Lung (tissue), 12 donors: ENCODE results near the gene PICK1. TPM values are rescaled to one million over a fixed set of nuclear protein-coding genes. Genes with fewer than 3 reads are reported as not detected.

Experiments
- ATAC-seq: fragments of 200-7000 bp; cut with Tn5 transposase; one replicate; pipeline ENCODE4 v1.9.1; 2020; ENCODE audit warnings: moderate number of reproducible peaks; ENCODE audit not compliant: insufficient read depth, low FRiP score
- DNase-seq, 3 donors: peaks; one replicate each; pipeline ENCODE4 v3.0.0-alpha.2; 2013 to 2017
- H3K27ac ChIP-seq, 2 donors: one replicate each; pipeline ENCODE4 v1.5.1; 2013; ENCODE audit warnings: mild to moderate bottlenecking in 2 of 2, moderate library complexity in 2 of 2, control low read depth in 1 of 2, inconsistent platforms in 1 of 2, low read depth in 1 of 2, low read length in 1 of 2
- H3K27me3 ChIP-seq, 3 donors: one replicate each; pipeline ENCODE4 v1.5.1; 2013; ENCODE audit warnings: low read length in 2 of 3; ENCODE audit not compliant: control insufficient read depth in 3 of 3, insufficient read depth in 3 of 3
- H3K36me3 ChIP-seq, 4 donors: one replicate each; pipeline ENCODE4 v1.5.1; 2013; ENCODE audit warnings: low read length in 4 of 4, mild to moderate bottlenecking in 1 of 4, moderate library complexity in 1 of 4; ENCODE audit not compliant: control insufficient read depth in 4 of 4, insufficient read depth in 4 of 4
- H3K4me1 ChIP-seq, 5 donors: one replicate each; pipeline ENCODE4 v1.5.1; 2013; ENCODE audit warnings: low read length in 5 of 5, mild to moderate bottlenecking in 2 of 5, moderate library complexity in 1 of 5; ENCODE audit not compliant: control insufficient read depth in 5 of 5, insufficient read depth in 5 of 5
- H3K4me3 ChIP-seq: one replicate; pipeline ENCODE4 v1.5.1; 2013; ENCODE audit warnings: mild to moderate bottlenecking, control low read depth, moderate library complexity
- H3K9ac ChIP-seq, 2 donors: one replicate each; pipeline ENCODE4 v1.5.1; 2013; ENCODE audit warnings: low read length in 2 of 2, control low read depth in 1 of 2; ENCODE audit not compliant: insufficient read depth in 1 of 2
- H3K9me3 ChIP-seq, 4 donors: one replicate each; pipeline ENCODE4 v1.5.1; 2013; ENCODE audit warnings: low read length in 3 of 4, mild to moderate bottlenecking in 1 of 4, moderate library complexity in 1 of 4; ENCODE audit not compliant: control insufficient read depth in 4 of 4, insufficient read depth in 3 of 4
- CTCF ChIP-seq: IDR thresholded peaks from 2 replicates; pipeline ENCODE4 v1.5.1; 2012; ENCODE audit warnings: mild to moderate bottlenecking; ENCODE audit errors: control extremely low read depth, extremely low read depth
- WGBS, 2 donors: extraction: QIAGEN DNeasy Blood & Tissue Kit; methylation state at CpG; one replicate each; pipeline ENCODE4 v1.1.7; 2013; 5-methylcytosine and 5-hydroxymethylcytosine counted together
- polyA plus RNA-seq, 2 donors: library from polyadenylated mRNA; stranded (reverse); fragments of 200-250 nt; gene quantifications; one replicate each; pipeline ENCODE4 v1.2.1, GENCODE V29; 2013
- total RNA-seq, 2 donors: library from RNA; depleted of rRNA in 1 of 2; stranded (reverse); fragments of >200 nt in 1 of 2; gene quantifications; one replicate each; pipeline ENCODE4 v1.2.1, GENCODE V29; 2014 to 2021
- donor health status: control.
- donor health status: control.
- donor health status: Bipolar disorder and iron deficiency.
- donor health status: healthy.
- donor health status: DM: yes; HTN: yes; CAD: no.

PICK1 gene
- total and polyA plus RNA-seq, 4 donors = 32.4 to 45.6 (median 37.3) TPM

- WGBS, 2 donors = 90 to 95% methylated on average over 19 to 25 of the region's 25 CpGs
Measured at GRCh38 chr22:38086001-38086845, 29.0 kb downstream of the PICK1 start.

GRCh38 chr22:38086942-38087341 is 29.7 kb downstream of the PICK1 start:
- Histone ChIP-seq H3K4me1 (peaks cover 0 to 6% (median 0%) of the 10 kb centered on the region in 5 donors), H3K27ac (no peak overlapping the region), H3K9me3 (no peaks in the 10 kb centered on the region), H3K9ac (no peak overlapping the region), H3K27me3 (peaks cover 0 to 16% (median 15%) of the 10 kb centered on the region in 3 donors), H3K4me3 (no peak overlapping the region), H3K36me3 (no peaks in the 10 kb centered on the region)
- TF ChIP-seq CTCF = no peak
- WGBS, 2 donors = 92 to 94% methylated on average over 13 of the region's 13 CpGs
- no peak for ATAC-seq
- DNase-seq = no peak

More at GRCh38 chr22:38086001-38086845, 29.0 kb downstream of the PICK1 start:
- Histone ChIP-seq H3K4me3 (no peak overlapping the region), H3K27ac (no peak overlapping the region), H3K4me1 (peaks cover 0 to 10% (median 0%) of the 10 kb centered on the region in 5 donors), H3K9ac (no peak overlapping the region), H3K27me3 (peaks cover 0 to 21% (median 19%) of the 10 kb centered on the region in 3 donors), H3K9me3 (no peaks in the 10 kb centered on the region), H3K36me3 (no peaks in the 10 kb centered on the region)
- no peak for TF ChIP-seq CTCF
- no peak for ATAC-seq
- no peak for DNase-seq

- ATAC-seq (no peak), DNase-seq (no peak)
- Histone ChIP-seq H3K4me3 (no peak overlapping the region), H3K27ac (no peak overlapping the region), H3K9me3 (no peaks in the 10 kb centered on the region), H3K9ac (no peak overlapping the region), H3K36me3 (no peaks in the 10 kb centered on the region), H3K27me3 (peaks cover 0 to 12% (median 8%) of the 10 kb centered on the region in 3 donors), H3K4me1 (peaks cover 0 to 4% (median 0%) of the 10 kb centered on the region in 5 donors)
- no peak for TF ChIP-seq CTCF
- WGBS, 2 donors = 92 to 95% methylated on average over 12 of the region's 12 CpGs
Measured at GRCh38 chr22:38087855-38088254, 30.7 kb downstream of the PICK1 start.
